Colonic mucosa (tissue), 4 donors: Measurements from ENCODE around the gene SKOR1. TPM values are rescaled to one million over a fixed set of nuclear protein-coding genes. Genes with fewer than 3 reads are reported as not detected.

Experiments
- DNase-seq: peaks from one replicate; pipeline ENCODE4 v3.0.0-alpha.2; 2020
- H3K27ac ChIP-seq: fragments of 200-600 bp; one replicate; pipeline ENCODE4 v1.8.0; 2021
- H3K27me3 ChIP-seq: fragments of 200-600 bp; one replicate; pipeline ENCODE4 v1.8.0; 2021
- H3K36me3 ChIP-seq: fragments of 200-600 bp; one replicate; pipeline ENCODE4 v1.8.0; 2021
- H3K4me1 ChIP-seq: fragments of 200-600 bp; one replicate; pipeline ENCODE4 v1.8.0; 2021; ENCODE audit warnings: mild to moderate bottlenecking
- H3K4me3 ChIP-seq: fragments of 200-600 bp; one replicate; pipeline ENCODE4 v1.8.0; 2021
- H3K9ac ChIP-seq, 2 donors: one replicate each; pipeline ENCODE4 v1.7.0; 2013; ENCODE audit warnings: control low read depth in 2 of 2, low read depth in 2 of 2, low read length in 2 of 2
- H3K9me3 ChIP-seq: fragments of 200-600 bp; one replicate; pipeline ENCODE4 v1.8.0; 2021
- intact Hi-C: fragments of 100-400 bp; cut with DNase I; formaldehyde crosslinking; loops from one replicate; pipeline ENCODE4 v1.14.1; 2022
- total RNA-seq, 2 donors: library from RNA; stranded (reverse); fragmentation: NEBNext Ultra II Directional in 1 of 2; extraction: Animal tissue kit (Norgen Biotek cat#: 25700) in 1 of 2; gene quantifications; one replicate each; pipeline ENCODE4 v1.2.1, GENCODE V29; 2021
- TF ChIP-seq, protein P1 (sequence below): fragments of 200-600 bp; IDR thresholded peaks from one replicate; pipeline ENCODE4 v1.8.0; 2022; ENCODE audit warnings: antibody characterized with exemption, mild to moderate bottlenecking
- donor health status: healthy.
- donor health status: DM: no; HTN: no; CAD: no.
- donor health status: DM: no; HTN: no; CAD: no.

The SKOR1 gene
- total RNA-seq, 2 donors from 2014 or later = 0.10 to 0.19 TPM

DNA sequence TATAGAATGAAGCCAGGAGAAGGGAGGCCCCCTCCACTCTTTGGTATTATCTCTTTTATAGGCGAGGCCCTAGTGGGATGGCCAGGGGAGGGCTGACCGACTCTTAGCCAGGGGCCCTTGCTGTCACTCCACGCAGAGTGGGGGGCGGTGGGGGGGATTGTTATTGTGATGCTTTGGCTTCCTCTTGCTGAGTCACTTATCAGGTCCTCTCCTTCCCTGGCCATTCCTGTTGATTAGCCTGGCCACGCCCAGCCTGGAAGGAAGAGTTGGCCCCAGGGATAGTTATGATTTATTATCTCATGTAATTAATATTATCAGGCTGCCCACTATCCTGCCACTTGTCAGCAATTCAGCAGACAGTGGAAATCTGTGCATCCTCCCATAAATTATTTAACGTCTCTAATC lies 25.5 kb upstream of the SKOR1 start:
- no peaks in the 10 kb centered on the region for H3K9me3 ChIP-seq
- no peak overlapping the region for H3K9ac ChIP-seq
- no peak for DNase-seq
- no peak overlapping the region for H3K4me3 ChIP-seq
- TF ChIP-seq, protein P1, sequence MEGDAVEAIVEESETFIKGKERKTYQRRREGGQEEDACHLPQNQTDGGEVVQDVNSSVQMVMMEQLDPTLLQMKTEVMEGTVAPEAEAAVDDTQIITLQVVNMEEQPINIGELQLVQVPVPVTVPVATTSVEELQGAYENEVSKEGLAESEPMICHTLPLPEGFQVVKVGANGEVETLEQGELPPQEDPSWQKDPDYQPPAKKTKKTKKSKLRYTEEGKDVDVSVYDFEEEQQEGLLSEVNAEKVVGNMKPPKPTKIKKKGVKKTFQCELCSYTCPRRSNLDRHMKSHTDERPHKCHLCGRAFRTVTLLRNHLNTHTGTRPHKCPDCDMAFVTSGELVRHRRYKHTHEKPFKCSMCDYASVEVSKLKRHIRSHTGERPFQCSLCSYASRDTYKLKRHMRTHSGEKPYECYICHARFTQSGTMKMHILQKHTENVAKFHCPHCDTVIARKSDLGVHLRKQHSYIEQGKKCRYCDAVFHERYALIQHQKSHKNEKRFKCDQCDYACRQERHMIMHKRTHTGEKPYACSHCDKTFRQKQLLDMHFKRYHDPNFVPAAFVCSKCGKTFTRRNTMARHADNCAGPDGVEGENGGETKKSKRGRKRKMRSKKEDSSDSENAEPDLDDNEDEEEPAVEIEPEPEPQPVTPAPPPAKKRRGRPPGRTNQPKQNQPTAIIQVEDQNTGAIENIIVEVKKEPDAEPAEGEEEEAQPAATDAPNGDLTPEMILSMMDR = no peak
- intact Hi-C loops = no loop called here
- no peak overlapping the region for H3K27ac ChIP-seq
- H3K36me3 ChIP-seq = no peaks in the 10 kb centered on the region
- H3K27me3 ChIP-seq = no peaks in the 10 kb centered on the region
- no peaks in the 10 kb centered on the region for H3K4me1 ChIP-seq

DNA sequence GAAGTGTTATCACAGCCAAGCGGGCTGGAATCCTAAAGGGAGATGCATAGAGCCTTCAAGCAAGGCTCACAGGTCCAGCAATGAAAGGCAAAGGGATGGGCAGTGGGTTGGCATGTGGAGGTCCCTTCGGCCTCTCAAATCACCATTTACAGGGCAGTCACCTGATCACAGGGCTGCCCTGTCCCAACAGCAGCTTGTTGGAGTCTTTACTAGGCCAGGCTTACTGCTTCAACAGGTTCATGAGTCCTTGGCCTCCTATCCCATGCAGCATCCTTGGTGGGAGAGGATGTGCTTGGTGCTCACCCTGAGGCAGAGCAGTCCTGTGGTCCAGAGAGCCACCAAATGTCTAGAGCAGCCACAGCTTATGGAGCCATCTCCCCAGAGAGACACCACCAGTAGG lies 24.2 kb upstream of the SKOR1 start:
- Histone ChIP-seq H3K4me1 (no peaks in the 10 kb centered on the region), H3K27ac (no peak overlapping the region), H3K9ac (no peak overlapping the region), H3K4me3 (no peak overlapping the region), H3K36me3 (no peaks in the 10 kb centered on the region), H3K27me3 (no peaks in the 10 kb centered on the region), H3K9me3 (no peaks in the 10 kb centered on the region)
- no peak for DNase-seq
- intact Hi-C loops = no loop called here
- TF ChIP-seq, protein P1 = no peak

DNA sequence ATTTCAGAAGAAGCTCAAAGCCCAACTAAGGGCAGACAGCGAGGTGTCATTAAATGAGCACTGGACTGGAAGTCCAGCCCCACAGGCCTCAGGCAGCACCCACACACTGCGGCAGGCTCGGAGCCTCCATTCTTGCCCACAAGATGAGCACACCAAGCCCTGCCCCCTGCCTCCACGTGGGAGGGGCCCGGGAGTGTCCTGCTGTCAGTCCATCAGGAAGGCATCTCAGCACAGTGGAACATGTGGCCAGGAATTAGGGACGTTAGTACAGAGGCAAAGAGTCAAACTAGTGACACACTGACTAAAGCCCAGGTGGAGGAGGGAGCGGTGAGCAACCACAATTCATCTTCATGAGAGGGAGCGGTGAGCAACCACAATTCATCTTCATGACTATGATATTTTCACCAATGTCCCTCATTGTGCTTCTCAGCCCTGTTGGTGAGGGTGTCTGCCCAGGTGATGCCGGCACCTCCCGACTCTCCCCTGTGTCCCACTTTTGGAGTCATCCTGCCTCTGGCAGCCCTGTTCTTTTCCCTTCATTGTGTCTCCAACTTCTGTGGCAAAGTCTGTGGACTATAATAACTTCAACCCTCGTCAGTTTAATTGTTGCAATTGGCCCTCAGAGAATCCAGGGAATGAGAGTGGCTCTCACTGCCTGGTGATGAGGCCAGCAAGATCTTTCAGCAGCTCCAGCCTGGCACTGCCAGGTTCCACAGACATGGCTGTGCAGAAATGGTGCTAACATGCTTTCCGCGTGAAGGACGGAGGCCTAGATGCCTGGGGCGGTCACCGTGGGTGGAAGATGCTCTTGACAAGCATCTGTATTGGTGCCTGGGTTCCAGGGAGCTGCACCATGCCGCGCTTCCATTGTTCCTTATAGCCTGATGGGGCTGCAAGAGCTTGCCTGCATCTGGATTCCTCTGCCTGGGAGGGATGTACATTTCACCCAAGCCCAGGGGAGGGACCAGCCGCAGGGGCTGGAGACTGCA lies 23.1 kb upstream of the SKOR1 start:
- H3K4me3 ChIP-seq = no peak overlapping the region
- H3K9me3 ChIP-seq = no peaks in the 10 kb centered on the region
- no peak overlapping the region for H3K27ac ChIP-seq
- H3K9ac ChIP-seq = no peak overlapping the region
- H3K4me1 ChIP-seq = no peaks in the 10 kb centered on the region
- no peaks in the 10 kb centered on the region for H3K27me3 ChIP-seq
- no peaks in the 10 kb centered on the region for H3K36me3 ChIP-seq
- DNase-seq = no peak
- TF ChIP-seq, protein P1 = no peak
- intact Hi-C loops = no loop called here

DNA sequence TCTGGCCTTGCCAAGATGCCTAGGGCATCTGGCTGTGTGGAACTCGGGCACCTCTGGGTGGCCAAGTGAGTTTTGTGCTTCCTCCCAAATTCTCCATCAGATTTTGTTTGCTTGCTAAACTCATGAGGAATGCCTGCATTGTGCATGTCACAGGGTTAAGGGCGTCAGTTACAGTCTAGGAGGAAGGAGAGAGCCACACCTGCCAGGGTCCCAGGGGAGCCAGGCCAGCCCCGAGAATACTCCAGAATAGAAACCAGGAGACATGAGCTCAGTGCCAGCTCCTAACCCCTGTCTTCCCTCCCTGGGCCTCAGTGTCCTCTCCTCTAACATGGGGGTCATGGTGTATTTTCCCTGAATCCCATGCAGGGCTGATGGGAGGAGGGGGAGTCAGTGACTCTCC lies 22.0 kb upstream of the SKOR1 start:
- Histone ChIP-seq H3K4me1 (no peaks in the 10 kb centered on the region), H3K4me3 (no peak overlapping the region), H3K9ac (no peak overlapping the region), H3K27ac (no peak overlapping the region), H3K36me3 (no peaks in the 10 kb centered on the region), H3K9me3 (no peaks in the 10 kb centered on the region), H3K27me3 (no peaks in the 10 kb centered on the region)
- no peak for DNase-seq
- intact Hi-C loops = no loop called here
- TF ChIP-seq, protein P1 = no peak

DNA sequence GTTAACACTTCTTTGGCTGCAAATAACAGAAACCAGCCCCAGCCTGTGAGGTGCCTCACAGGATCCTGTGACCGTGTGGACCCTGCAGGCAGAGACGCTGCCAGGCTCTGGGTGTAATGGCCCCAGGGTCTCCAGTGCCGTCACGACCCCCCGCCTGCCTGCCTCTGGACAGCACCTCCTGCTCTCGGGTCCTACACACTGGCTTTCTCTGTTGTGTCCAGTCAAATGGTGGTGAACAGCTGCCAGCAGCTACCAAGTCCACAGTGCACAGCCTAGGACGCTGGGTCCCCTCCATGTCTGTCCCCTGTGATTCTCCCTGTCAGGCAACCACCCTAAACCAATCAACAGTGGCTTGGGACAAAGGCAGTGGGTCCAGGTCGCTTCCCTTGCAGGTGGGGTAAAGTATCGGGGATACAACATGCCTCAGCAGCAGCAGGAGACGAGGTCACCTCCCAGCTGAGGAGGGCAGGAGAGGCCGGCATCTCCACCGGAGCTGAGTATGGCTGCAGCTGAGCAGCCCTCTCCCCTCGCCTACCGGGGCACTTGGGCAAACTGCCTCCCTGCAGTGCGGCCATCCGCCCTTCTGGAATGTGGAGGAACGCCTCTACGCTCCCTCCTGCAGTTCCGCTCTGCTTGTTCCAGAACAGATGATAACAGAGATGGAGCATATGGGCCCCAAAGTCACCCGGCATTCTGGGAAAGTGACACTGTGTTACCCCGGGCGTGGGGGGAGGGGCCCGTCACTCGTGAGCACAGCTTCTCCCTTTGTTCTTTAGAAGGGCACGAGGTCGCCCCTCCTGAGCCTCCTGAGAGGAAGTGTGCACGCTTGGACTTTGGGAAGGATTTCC lies 21.1 kb upstream of the SKOR1 start:
- no peak overlapping the region for H3K27ac ChIP-seq
- no peak for DNase-seq
- H3K27me3 ChIP-seq = no peaks in the 10 kb centered on the region
- H3K36me3 ChIP-seq = no peaks in the 10 kb centered on the region
- TF ChIP-seq, protein P1 = no peak
- intact Hi-C loops = no loop called here
- no peak overlapping the region for H3K9ac ChIP-seq
- no peaks in the 10 kb centered on the region for H3K9me3 ChIP-seq
- H3K4me1 ChIP-seq = no peaks in the 10 kb centered on the region
- H3K4me3 ChIP-seq = no peak overlapping the region
